ELF-1 (cell line): ENCODE measurements around the gene SMIM9.
A peak's percentile ranks its signal among the peaks of the same experiment; 100 is the strongest.

Source experiments
- DNase-seq: peaks from one replicate; pipeline ENCODE4 v3.0.0-alpha.2; 2016; ENCODE audit warnings: low read depth, low spot score

The SMIM9 gene

GRCh38 chrX:154815274-154815818, 19.1 kb downstream of the SMIM9 start:
- DNase-seq, result no peak

- DNase-seq, result no peak
Measured at GRCh38 chrX:154813801-154814200, 20.7 kb downstream of the SMIM9 start.

GRCh38 chrX:154812341-154813101, 21.9 kb downstream of the SMIM9 start:
- DNase-seq, result no peak

- no peak for DNase-seq
Measured at GRCh38 chrX:154809939-154810665, 24.4 kb downstream of the SMIM9 start.

- DNase-seq, result no peak
Measured at GRCh38 chrX:154806837-154807501, 27.5 kb downstream of the SMIM9 start.

GRCh38 chrX:154805696-154806091, 28.8 kb downstream of the SMIM9 start:
- no peak for DNase-seq

- peak; percentile 95 for DNase-seq
Measured at GRCh38 chrX:154804957-154805695, 29.3 kb downstream of the SMIM9 start, which contains the start of gene MPP1. Gene MPP1 (minus strand): TSS chrX:154805485. CDS start chrX:154805373, 112 bp downstream.

GRCh38 chrX:154804261-154804956, 30.1 kb downstream of the SMIM9 start:
- peak; percentile 53 for DNase-seq

GRCh38 chrX:154802947-154803346, 31.5 kb downstream of the SMIM9 start:
- no peak for DNase-seq

GRCh38 chrX:154800478-154801210, 33.8 kb downstream of the SMIM9 start:
- DNase-seq, result no peak

GRCh38 chrX:154799556-154800348, 34.7 kb downstream of the SMIM9 start:
- peak; percentile 77 for DNase-seq

- no peak for DNase-seq
Measured at GRCh38 chrX:154797006-154797405, 37.5 kb downstream of the SMIM9 start.

- no peak for DNase-seq
Measured at GRCh38 chrX:154795016-154795415, 39.4 kb downstream of the SMIM9 start.

GRCh38 chrX:154793084-154793795, 41.2 kb downstream of the SMIM9 start:
- no peak for DNase-seq

GRCh38 chrX:154791939-154792338, 42.5 kb downstream of the SMIM9 start:
- DNase-seq, result no peak

GRCh38 chrX:154791467-154791866, 43.0 kb downstream of the SMIM9 start:
- no peak for DNase-seq

- DNase-seq, result no peak
Measured at GRCh38 chrX:154785716-154786115, 48.7 kb downstream of the SMIM9 start.

- no peak for DNase-seq
Measured at GRCh38 chrX:154784149-154784995, 50.1 kb downstream of the SMIM9 start.
